GM20000 (cell line): ENCODE measurements around the gene STXBP1.
"Not testable (repeated sequence)": the region's sequence is repeated elsewhere in the genome, so short reads cannot be mapped to it uniquely, and the experiment has no call there.

Source experiments
- DNase-seq: peaks from one replicate; pipeline ENCODE4 v3.0.0; 2012; ENCODE audit warnings: low spot score
- CTCF ChIP-seq: IDR thresholded peaks from 2 replicates; pipeline ENCODE4 v1.5.1; 2012; ENCODE audit warnings: mild to moderate bottlenecking, control low read depth; ENCODE audit errors: extremely low read depth, missing control alignments

The STXBP1 gene

GRCh38 chr9:127608104-127608966 is 3.7 kb upstream of the STXBP1 start:
- DNase-seq = peak; percentile 87
- no peak for TF ChIP-seq CTCF

- no peak for DNase-seq
- no peak for TF ChIP-seq CTCF
These were observed 526 bp upstream of the STXBP1 start for GRCh38 chr9:127611603-127611898.

GRCh38 chr9:127612939-127613582 is 984 bp downstream of the STXBP1 start:
- peak; percentile 36 for DNase-seq
- no peak for TF ChIP-seq CTCF

- no peak for TF ChIP-seq CTCF
- no peak for DNase-seq
These were observed 1.5 kb downstream of the STXBP1 start for GRCh38 chr9:127613583-127613954.

- no peak for TF ChIP-seq CTCF
- no peak for DNase-seq
These were observed 2.9 kb downstream of the STXBP1 start for GRCh38 chr9:127614961-127615360.

- not testable (repeated sequence) for DNase-seq
These were observed 9.4 kb downstream of the STXBP1 start for GRCh38 chr9:127621339-127621970.

GRCh38 chr9:127626752-127627493 is 14.8 kb downstream of the STXBP1 start:
- TF ChIP-seq CTCF = no peak
- DNase-seq = no peak
